ENCODE results near the gene TSPAN3. TPM values are rescaled to one million over a fixed set of nuclear protein-coding genes. Genes with fewer than 3 reads are reported as not detected.

Gene TSPAN3
- total and polyA plus RNA-seq, 4 donors, result 339 to 494 (median 450) TPM

- peak overlapping the region in 1 of 2 donors; percentile 12 for H3K27ac ChIP-seq (ENCODE audit: low read depth in 1 of 2, low read length in 1 of 2)
- ATAC-seq (ENCODE audit: insufficient read depth, low FRiP score), result peak; percentile 16
- no peak overlapping the region for H3K9ac ChIP-seq (ENCODE audit: insufficient read depth in 1 of 2, low read length in 2 of 2)
- peaks cover 0 to 1% (median 0%) of the 10 kb centered on the region in 4 donors for H3K36me3 ChIP-seq (ENCODE audit: control insufficient read depth in 4 of 4, insufficient read depth in 4 of 4, low read length in 4 of 4)
- TF ChIP-seq CTCF (IDR thresholded peaks at IDR 0.05; ENCODE audit: control extremely low read depth, extremely low read depth), result no peak
- H3K27me3 ChIP-seq (ENCODE audit: control insufficient read depth in 3 of 3, insufficient read depth in 3 of 3, low read length in 2 of 3), result no peaks in the 10 kb centered on the region
- no peaks in the 10 kb centered on the region for H3K9me3 ChIP-seq (ENCODE audit: control insufficient read depth in 4 of 4, insufficient read depth in 3 of 4, low read length in 3 of 4)
- DNase-seq, result no peak
- H3K4me1 ChIP-seq (ENCODE audit: control insufficient read depth in 5 of 5, insufficient read depth in 5 of 5, low read length in 5 of 5), result peaks cover 0 to 2% (median 0%) of the 10 kb centered on the region in 5 donors
- H3K4me3 ChIP-seq, result no peak overlapping the region
- WGBS, 2 donors, result 53 to 62% methylated on average over 23 of the region's 23 CpGs
Measured at GRCh38 chr15:77014132-77015081, 56.5 kb downstream of the TSPAN3 start.

GRCh38 chr15:77013776-77014131 lies 57.2 kb downstream of the TSPAN3 start:
- ATAC-seq (ENCODE audit: insufficient read depth, low FRiP score) (no peak), DNase-seq (no peak)
- H3K4me1 ChIP-seq (ENCODE audit: control insufficient read depth in 5 of 5, insufficient read depth in 5 of 5, low read length in 5 of 5), result peaks cover 0 to 2% (median 0%) of the 10 kb centered on the region in 5 donors
- no peak overlapping the region for H3K4me3 ChIP-seq
- 54 to 71% methylated on average over 6 of the region's 6 CpGs for WGBS, 2 donors
- TF ChIP-seq CTCF (IDR thresholded peaks at IDR 0.05; ENCODE audit: control extremely low read depth, extremely low read depth), result no peak
- no peaks in the 10 kb centered on the region for H3K9me3 ChIP-seq (ENCODE audit: control insufficient read depth in 4 of 4, insufficient read depth in 3 of 4, low read length in 3 of 4)
- no peaks in the 10 kb centered on the region for H3K27me3 ChIP-seq (ENCODE audit: control insufficient read depth in 3 of 3, insufficient read depth in 3 of 3, low read length in 2 of 3)
- no peak overlapping the region for H3K27ac ChIP-seq (ENCODE audit: low read depth in 1 of 2, low read length in 1 of 2)
- H3K36me3 ChIP-seq (ENCODE audit: control insufficient read depth in 4 of 4, insufficient read depth in 4 of 4, low read length in 4 of 4), result peaks cover 0 to 1% (median 0%) of the 10 kb centered on the region in 4 donors
- H3K9ac ChIP-seq (ENCODE audit: insufficient read depth in 1 of 2, low read length in 2 of 2), result no peak overlapping the region

DNA sequence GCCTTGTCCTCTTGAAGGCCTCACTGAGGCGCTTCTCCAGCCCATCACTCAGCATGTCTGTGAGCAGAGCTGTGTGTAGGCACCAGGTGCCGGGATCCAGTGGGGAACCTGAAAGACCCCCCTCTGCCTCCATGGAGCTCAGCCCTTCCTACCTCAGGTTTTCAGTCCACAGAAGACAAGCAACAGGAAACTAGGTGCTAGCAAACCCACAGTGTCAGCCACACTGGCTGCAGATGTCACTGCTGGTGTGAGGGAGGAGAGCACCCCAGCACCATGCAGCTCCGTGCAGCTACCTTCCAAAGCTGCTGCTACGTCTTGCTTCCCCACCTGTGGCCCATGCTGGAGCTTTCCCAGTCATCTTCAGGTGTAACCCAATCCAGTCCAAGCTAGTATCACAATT lies 58.0 kb downstream of the TSPAN3 start:
- peaks cover 0 to 1% (median 0%) of the 10 kb centered on the region in 4 donors for H3K36me3 ChIP-seq (ENCODE audit: control insufficient read depth in 4 of 4, insufficient read depth in 4 of 4, low read length in 4 of 4)
- DNase-seq, result no peak
- H3K4me3 ChIP-seq, result no peak overlapping the region
- H3K9ac ChIP-seq (ENCODE audit: insufficient read depth in 1 of 2, low read length in 2 of 2), result no peak overlapping the region
- no peaks in the 10 kb centered on the region for H3K27me3 ChIP-seq (ENCODE audit: control insufficient read depth in 3 of 3, insufficient read depth in 3 of 3, low read length in 2 of 3)
- peaks cover 0 to 2% (median 0%) of the 10 kb centered on the region in 5 donors for H3K4me1 ChIP-seq (ENCODE audit: control insufficient read depth in 5 of 5, insufficient read depth in 5 of 5, low read length in 5 of 5)
- no peak overlapping the region for H3K27ac ChIP-seq (ENCODE audit: low read depth in 1 of 2, low read length in 1 of 2)
- no peak for ATAC-seq (ENCODE audit: insufficient read depth, low FRiP score)
- no peaks in the 10 kb centered on the region for H3K9me3 ChIP-seq (ENCODE audit: control insufficient read depth in 4 of 4, insufficient read depth in 3 of 4, low read length in 3 of 4)
- 66 to 67% methylated on average over 4 of the region's 4 CpGs for WGBS, 2 donors
- TF ChIP-seq CTCF (IDR thresholded peaks at IDR 0.05; ENCODE audit: control extremely low read depth, extremely low read depth), result no peak

Measured in lung (tissue), 12 donors.